22Rv1 (cell line): Measurements from ENCODE around the gene SHLD1.

ENCODE experiments used
- H3K27ac ChIP-seq: fragments of 450-650 bp; 2 replicates; pipeline ENCODE4 v1.5.1; 2017
- ZFX ChIP-seq: fragments of 450-650 bp; IDR thresholded peaks from 2 replicates; pipeline ENCODE4 v1.6.1; 2017; ENCODE audit warnings: antibody characterized with exemption, borderline replicate concordance
- TF ChIP-seq, protein P1 (sequence below): fragments of 450-650 bp; IDR thresholded peaks from 2 replicates; pipeline ENCODE4 v1.5.1; 2017; ENCODE audit warnings: mild to moderate bottlenecking

The SHLD1 gene

GRCh38 chr20:5784735-5785134 is 34.5 kb downstream of the SHLD1 start:
- TF ChIP-seq ZFX, result no peak
- TF ChIP-seq, protein P1, sequence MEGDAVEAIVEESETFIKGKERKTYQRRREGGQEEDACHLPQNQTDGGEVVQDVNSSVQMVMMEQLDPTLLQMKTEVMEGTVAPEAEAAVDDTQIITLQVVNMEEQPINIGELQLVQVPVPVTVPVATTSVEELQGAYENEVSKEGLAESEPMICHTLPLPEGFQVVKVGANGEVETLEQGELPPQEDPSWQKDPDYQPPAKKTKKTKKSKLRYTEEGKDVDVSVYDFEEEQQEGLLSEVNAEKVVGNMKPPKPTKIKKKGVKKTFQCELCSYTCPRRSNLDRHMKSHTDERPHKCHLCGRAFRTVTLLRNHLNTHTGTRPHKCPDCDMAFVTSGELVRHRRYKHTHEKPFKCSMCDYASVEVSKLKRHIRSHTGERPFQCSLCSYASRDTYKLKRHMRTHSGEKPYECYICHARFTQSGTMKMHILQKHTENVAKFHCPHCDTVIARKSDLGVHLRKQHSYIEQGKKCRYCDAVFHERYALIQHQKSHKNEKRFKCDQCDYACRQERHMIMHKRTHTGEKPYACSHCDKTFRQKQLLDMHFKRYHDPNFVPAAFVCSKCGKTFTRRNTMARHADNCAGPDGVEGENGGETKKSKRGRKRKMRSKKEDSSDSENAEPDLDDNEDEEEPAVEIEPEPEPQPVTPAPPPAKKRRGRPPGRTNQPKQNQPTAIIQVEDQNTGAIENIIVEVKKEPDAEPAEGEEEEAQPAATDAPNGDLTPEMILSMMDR, result no peak
- H3K27ac ChIP-seq, result no peak overlapping the region

- TF ChIP-seq, protein P1, result no peak
- no peak for TF ChIP-seq ZFX
- no peak overlapping the region for H3K27ac ChIP-seq
Measured at GRCh38 chr20:5785146-5785545, 34.9 kb downstream of the SHLD1 start.

DNA sequence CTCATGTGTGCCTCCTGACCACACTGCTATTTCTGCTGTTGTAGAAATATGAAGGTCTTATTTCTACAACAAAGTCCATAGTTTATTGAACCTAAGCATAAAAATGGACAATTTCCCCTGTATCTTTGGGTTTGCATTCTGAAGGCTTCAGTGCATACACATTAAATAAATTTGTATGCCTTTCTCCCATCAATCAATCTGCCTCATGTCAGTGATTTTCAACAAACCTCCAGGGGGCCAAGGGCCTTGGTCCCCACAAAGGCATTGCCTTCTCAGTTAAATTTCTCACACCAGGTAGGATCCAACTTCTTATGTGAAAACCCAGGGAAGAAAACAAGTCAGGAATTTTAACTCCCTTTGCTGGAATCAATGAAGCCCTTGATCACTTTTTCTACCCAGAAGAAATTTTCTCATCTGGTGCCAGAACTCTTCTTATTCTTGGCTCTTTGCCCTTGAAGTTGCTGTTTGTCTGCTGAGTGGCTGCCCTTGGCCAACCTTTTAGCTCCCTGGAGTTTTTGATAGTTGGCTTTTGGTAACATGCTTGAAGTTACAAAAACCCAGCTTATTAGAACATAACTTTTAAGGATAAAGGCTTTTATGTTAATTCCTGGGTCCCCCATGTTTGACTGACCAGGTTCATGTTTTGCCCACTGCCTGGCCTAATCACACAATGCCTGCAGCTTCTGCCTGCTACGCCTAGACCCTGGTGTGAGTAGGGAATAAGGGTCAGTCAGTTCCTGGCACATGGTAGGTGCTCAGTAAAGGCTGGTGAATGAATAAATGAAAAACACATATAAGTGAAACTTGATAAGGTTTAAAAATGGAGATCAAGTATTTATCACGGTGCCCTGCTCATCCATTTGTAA is 37.0 kb downstream of the SHLD1 start:
- no peak overlapping the region for H3K27ac ChIP-seq
- TF ChIP-seq ZFX, result no peak
- TF ChIP-seq, protein P1, result no peak

DNA sequence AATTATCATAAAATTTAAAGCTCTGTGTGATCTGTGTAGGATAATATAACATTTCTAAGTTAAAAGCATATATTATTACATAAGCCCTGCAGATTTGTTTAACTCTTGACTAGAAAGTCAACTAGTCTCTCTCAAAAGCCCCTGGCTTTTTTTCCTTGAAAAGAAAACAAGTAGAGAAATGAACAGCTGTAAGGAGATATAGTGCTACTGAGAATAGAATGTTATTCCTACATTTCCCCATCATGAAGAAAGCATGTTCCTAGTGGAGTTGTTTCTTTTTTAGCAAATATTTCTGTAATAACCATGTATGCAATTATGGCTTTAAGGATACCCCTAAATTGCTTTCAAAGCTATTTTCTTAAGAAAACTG is 37.6 kb downstream of the SHLD1 start:
- H3K27ac ChIP-seq, result no peak overlapping the region
- TF ChIP-seq, protein P1, result no peak
- no peak for TF ChIP-seq ZFX

DNA sequence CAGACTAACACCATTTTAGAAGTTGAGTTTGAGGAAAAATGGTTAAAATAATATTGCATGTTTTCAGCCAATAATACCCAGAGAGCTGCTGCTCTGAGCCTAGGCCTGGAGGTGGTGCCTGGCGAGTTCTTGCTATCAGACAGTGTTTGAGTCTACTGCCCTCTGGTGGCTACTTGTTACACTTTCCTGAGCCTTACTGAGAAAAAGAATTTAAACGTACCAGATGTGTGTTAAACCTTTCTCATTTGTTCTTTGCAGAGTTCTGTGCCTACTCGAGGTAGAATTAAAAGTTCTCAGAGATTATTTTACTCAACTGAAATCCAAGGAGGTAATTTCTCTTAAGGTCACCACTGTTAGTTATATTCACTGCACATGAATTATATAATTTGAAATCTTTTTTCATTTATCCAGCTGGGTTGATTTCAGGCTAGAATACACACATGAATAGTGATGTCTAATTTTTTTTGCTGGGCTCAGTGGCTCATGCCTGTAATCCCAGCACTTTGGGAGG is 38.2 kb downstream of the SHLD1 start:
- TF ChIP-seq, protein P1, result peak; percentile 91
- TF ChIP-seq ZFX, result no peak
- no peak overlapping the region for H3K27ac ChIP-seq

- H3K27ac ChIP-seq, result no peak overlapping the region
- TF ChIP-seq, protein P1, result no peak
- no peak for TF ChIP-seq ZFX
Measured at GRCh38 chr20:5789827-5790226, 39.6 kb downstream of the SHLD1 start.

DNA sequence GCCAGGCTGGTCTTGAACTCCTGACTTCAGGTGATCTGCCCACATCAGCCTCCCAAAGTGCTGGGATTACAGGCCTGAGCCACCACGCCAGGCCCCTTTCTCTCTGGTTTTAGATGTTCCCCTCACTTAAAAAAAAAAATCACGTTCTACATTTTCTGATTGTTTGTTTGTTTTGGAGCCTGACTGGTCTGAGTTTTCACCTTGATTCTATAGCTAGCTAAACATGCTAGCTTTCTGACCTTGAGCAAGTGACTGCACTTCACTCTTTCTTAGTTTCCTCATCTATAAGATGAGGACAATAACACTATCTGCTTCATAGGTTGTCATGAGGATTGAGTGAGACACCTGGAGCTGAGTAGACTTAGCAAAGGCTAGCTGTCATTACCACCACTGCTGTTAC is 43.7 kb downstream of the SHLD1 start:
- TF ChIP-seq, protein P1, result no peak
- TF ChIP-seq ZFX, result no peak
- no peak overlapping the region for H3K27ac ChIP-seq
